ENCODE results near the gene SLC35E4.

DNA sequence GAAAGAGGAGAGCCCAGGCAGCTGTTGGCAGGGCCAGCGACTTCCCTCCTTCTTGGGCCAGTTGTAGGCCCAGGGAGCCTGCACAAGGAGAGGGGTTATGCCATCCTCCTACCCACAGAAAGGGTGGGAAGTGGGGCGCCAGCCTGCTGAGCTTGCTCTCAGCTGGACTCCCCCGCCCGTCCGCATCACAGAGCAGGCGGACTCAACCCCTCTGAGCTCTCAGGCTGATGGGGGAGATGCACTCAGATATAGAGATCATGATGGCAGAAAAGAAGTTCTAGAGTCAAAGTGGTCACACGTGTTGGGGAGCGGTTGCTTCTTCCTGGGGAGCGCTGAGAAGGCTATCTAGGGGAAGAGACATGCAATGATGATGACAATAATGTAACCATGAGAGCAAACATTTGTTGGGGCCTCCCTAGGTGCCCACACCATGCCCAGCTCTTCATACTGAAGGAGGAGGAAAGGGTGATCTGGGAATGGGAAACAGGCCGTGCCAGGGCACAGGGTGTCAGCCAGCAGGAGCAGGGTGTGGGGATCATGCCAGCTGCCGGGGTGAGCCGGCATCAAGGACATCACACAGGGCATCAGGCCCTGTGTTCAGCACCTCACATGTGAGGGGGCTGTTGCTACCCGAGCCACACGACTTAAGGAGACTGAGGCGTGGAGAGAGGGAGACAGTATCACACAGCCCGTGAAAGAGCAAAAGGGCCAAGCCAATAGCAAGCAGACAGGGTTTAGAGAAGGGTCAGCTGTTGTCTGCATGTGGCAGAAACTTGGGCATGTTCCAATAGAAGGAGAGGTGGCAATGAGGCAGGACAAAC, 7.7 kb downstream of the SLC35E4 start:
- TF ChIP-seq, protein P1, sequence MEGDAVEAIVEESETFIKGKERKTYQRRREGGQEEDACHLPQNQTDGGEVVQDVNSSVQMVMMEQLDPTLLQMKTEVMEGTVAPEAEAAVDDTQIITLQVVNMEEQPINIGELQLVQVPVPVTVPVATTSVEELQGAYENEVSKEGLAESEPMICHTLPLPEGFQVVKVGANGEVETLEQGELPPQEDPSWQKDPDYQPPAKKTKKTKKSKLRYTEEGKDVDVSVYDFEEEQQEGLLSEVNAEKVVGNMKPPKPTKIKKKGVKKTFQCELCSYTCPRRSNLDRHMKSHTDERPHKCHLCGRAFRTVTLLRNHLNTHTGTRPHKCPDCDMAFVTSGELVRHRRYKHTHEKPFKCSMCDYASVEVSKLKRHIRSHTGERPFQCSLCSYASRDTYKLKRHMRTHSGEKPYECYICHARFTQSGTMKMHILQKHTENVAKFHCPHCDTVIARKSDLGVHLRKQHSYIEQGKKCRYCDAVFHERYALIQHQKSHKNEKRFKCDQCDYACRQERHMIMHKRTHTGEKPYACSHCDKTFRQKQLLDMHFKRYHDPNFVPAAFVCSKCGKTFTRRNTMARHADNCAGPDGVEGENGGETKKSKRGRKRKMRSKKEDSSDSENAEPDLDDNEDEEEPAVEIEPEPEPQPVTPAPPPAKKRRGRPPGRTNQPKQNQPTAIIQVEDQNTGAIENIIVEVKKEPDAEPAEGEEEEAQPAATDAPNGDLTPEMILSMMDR (IDR thresholded peaks at IDR 0.05), result no peak
- no peak for TF ChIP-seq POLR2A (IDR thresholded peaks at IDR 0.05)
